SK-N-SH (cell line): ENCODE results near the gene LCNL1. TPM values are rescaled to one million over a fixed set of nuclear protein-coding genes. Genes with fewer than 3 reads are reported as not detected.

Experiments
- CTCF ChIA-PET: fragments of 300-600, 350-600 bp; formaldehyde crosslinking; extraction: SDS; loops from one replicate; lab custom pipeline; 2021; lab: Yijun Ruan, JAX
- POLR2A ChIA-PET: fragments of 350-600 bp; sonication (Branson Sonifier 250); formaldehyde crosslinking; extraction: SDS; loops from one replicate; lab custom pipeline; 2020; ENCODE audit warnings: antibody characterized with exemption, inconsistent platforms; lab: Yijun Ruan, JAX
- DNase-seq: peaks from one replicate; pipeline ENCODE4 v3.0.0; 2012
- H2AFZ ChIP-seq: fragments of 200-600 bp; sonication (generic); 2 replicates; pipeline ENCODE4 v1.8.1; 2016; ENCODE audit warnings: antibody characterized with exemption, mild to moderate bottlenecking, low read depth
- H3F3A ChIP-seq: fragments of 200-600 bp; sonication (generic); replicated peaks from 2 replicates; pipeline ENCODE3; 2016; ENCODE audit warnings: antibody characterized with exemption, mild to moderate bottlenecking; ENCODE audit not compliant: insufficient read depth
- H3K27ac ChIP-seq, 2 experiments: fragments of 200-500 bp in 1 of 2; fragments of 200-600 bp in 1 of 2; sonication (Bioruptor generic) in 1 of 2; sonication (generic), shearing (Covaris generic) in 1 of 2; 2 replicates each; pipeline versions ENCODE4 v1.5.1 to v1.6.1; 2014 to 2016; ENCODE audit warnings: low read depth in 2 of 2, inconsistent platforms in 1 of 2, low read length in 1 of 2, mild to moderate bottlenecking in 1 of 2, mixed read lengths in 1 of 2
- H3K27me3 ChIP-seq: fragments of 200-600 bp; sonication (generic), shearing (Covaris generic); 2 replicates; pipeline ENCODE4 v1.6.1; 2016; ENCODE audit warnings: mixed run types; ENCODE audit not compliant: insufficient read depth
- H3K36me3 ChIP-seq, 2 experiments: fragments of 200-500 bp in 1 of 2; fragments of 200-600 bp in 1 of 2; sonication (Bioruptor generic) in 1 of 2; sonication (generic) in 1 of 2; replicated peaks in 1 of 2; 2 replicates each; pipeline versions ENCODE3 to v1.5.1; 2014 to 2016; ENCODE audit warnings: low read length in 1 of 2, mild to moderate bottlenecking in 1 of 2; ENCODE audit not compliant: insufficient read depth in 2 of 2, control insufficient read depth in 1 of 2
- H3K4me1 ChIP-seq, 2 experiments: fragments of 200-500 bp in 1 of 2; fragments of 200-600 bp in 1 of 2; sonication (Bioruptor generic) in 1 of 2; sonication (generic), shearing (Covaris generic) in 1 of 2; 2 replicates each; pipeline versions ENCODE4 v1.5.1 to v1.6.1; 2014 to 2016; ENCODE audit warnings: low read depth in 1 of 2, low read length in 1 of 2, mixed run types in 1 of 2; ENCODE audit not compliant: insufficient read depth in 2 of 2, control insufficient read depth in 1 of 2
- H3K4me2 ChIP-seq: fragments of 200-600 bp; sonication (generic), shearing (Covaris generic); 2 replicates; pipeline ENCODE4 v1.6.1; 2017; ENCODE audit warnings: mixed run types
- H3K4me3 ChIP-seq, 2 experiments: fragments of 200-500 bp in 1 of 2; fragments of 200-600 bp in 1 of 2; sonication (Bioruptor generic) in 1 of 2; sonication (generic), shearing (Covaris generic) in 1 of 2; 2 replicates each; pipeline versions ENCODE4 v1.5.1 to v1.8.1; 2014 to 2016; ENCODE audit warnings: low read depth in 2 of 2, inconsistent platforms in 1 of 2, low read length in 1 of 2, mild to moderate bottlenecking in 1 of 2, mixed read lengths in 1 of 2, moderate library complexity in 1 of 2
- H3K79me2 ChIP-seq: fragments of 200-600 bp; sonication (generic); 2 replicates; pipeline ENCODE4 v1.8.1; 2017; ENCODE audit warnings: mild to moderate bottlenecking; ENCODE audit not compliant: insufficient read depth
- H3K9ac ChIP-seq: fragments of 200-600 bp; sonication (generic); 2 replicates; pipeline ENCODE4 v1.6.1; 2017; ENCODE audit warnings: mixed run types
- H3K9me2 ChIP-seq: fragments of 200-600 bp; sonication (generic); 2 replicates; pipeline ENCODE4 v1.6.1; 2017; ENCODE audit warnings: mixed run types
- H3K9me3 ChIP-seq: fragments of 200-600 bp; sonication (generic); 2 replicates; pipeline ENCODE4 v1.6.1; 2017; ENCODE audit warnings: mixed run types, mild to moderate bottlenecking, moderate library complexity
- H4K20me1 ChIP-seq: fragments of 200-600 bp; sonication (generic); 2 replicates; pipeline ENCODE4 v1.6.1; 2017; ENCODE audit warnings: mild to moderate bottlenecking, mixed run types; ENCODE audit not compliant: insufficient read depth
- CTCF ChIP-seq: fragments of 200-600 bp; sonication (generic); IDR thresholded peaks from 2 replicates; pipeline ENCODE4 v1.6.1; 2017; ENCODE audit warnings: antibody characterized with exemption, mild to moderate bottlenecking, moderate library complexity
- FOXJ3 ChIP-seq: sonication (generic); formaldehyde crosslinking; IDR thresholded peaks from 2 replicates; pipeline ENCODE4 v1.5.1; 2020; ENCODE audit warnings: mild to moderate bottlenecking, missing genetic modification reagents
- GABPA ChIP-seq: IDR thresholded peaks from 2 replicates; pipeline ENCODE4 v1.4.0; 2012; ENCODE audit warnings: low read depth, mild to moderate bottlenecking
- GATA2 ChIP-seq: sonication (generic); formaldehyde crosslinking; IDR thresholded peaks from 2 replicates; pipeline ENCODE4 v1.5.0; 2020; ENCODE audit warnings: mild to moderate bottlenecking, missing genetic modification reagents
- JUND ChIP-seq: IDR thresholded peaks from 2 replicates; pipeline ENCODE4 v1.4.0; 2012
- MEF2A ChIP-seq: IDR thresholded peaks from 2 replicates; pipeline ENCODE4 v1.4.0; 2012; ENCODE audit warnings: low read depth, borderline replicate concordance
- PBX3 ChIP-seq: IDR thresholded peaks from 2 replicates; pipeline ENCODE4; 2012
- POLR2AphosphoS5 ChIP-seq: IDR thresholded peaks from 2 replicates; pipeline ENCODE4 v1.6.1; 2012; ENCODE audit warnings: low read depth, low read length
- RCOR1 ChIP-seq: fragments of 150-350 bp; IDR thresholded peaks from 2 replicates; pipeline ENCODE4 v1.6.1; 2017; ENCODE audit warnings: antibody characterized with exemption, low read length
- REST ChIP-seq: IDR thresholded peaks from 2 replicates; pipeline ENCODE4 v1.6.1; 2012; ENCODE audit warnings: mild to moderate bottlenecking, low read depth, low read length, moderate library complexity
- RFX5 ChIP-seq: IDR thresholded peaks from 2 replicates; pipeline ENCODE4 v1.6.1; 2012; ENCODE audit warnings: mild to moderate bottlenecking, improper control_type of control experiment, low read length
- SMC3 ChIP-seq: IDR thresholded peaks from 2 replicates; pipeline ENCODE4 v1.6.1; 2012; ENCODE audit warnings: low read depth, low read length, improper control_type of control experiment
- TAF1 ChIP-seq: IDR thresholded peaks from 2 replicates; pipeline ENCODE4 v1.6.1; 2012; ENCODE audit warnings: low read depth, mild to moderate bottlenecking, low read length, moderate library complexity, borderline replicate concordance
- TCF12 ChIP-seq: IDR thresholded peaks from 2 replicates; pipeline ENCODE4 v1.4.0; 2012
- TEAD4 ChIP-seq: IDR thresholded peaks from 2 replicates; pipeline ENCODE4 v1.4.0; 2012; ENCODE audit warnings: mild to moderate bottlenecking, borderline replicate concordance; ENCODE audit not compliant: insufficient read depth
- WGBS: methylation state at CpG from one replicate; pipeline ENCODE4 v1.1.6; 2017; ENCODE audit warnings: low lambda C conversion rate; 5-methylcytosine and 5-hydroxymethylcytosine counted together
- polyA plus RNA-seq, 3 experiments: library from polyadenylated mRNA; depleted of rRNA; stranded (reverse); fragments of >200 nt; gene quantifications; 2 replicates each; pipeline ENCODE4 v1.2.3, GENCODE V29; 2012
- TF ChIP-seq, protein P1 (sequence below): IDR thresholded peaks from 2 replicates; pipeline ENCODE4 v1.4.0; 2012; ENCODE audit warnings: low read depth

The LCNL1 gene
- polyA plus RNA-seq, 1 of the 3 experiments (the other 2 are of a cell fraction): not detected

- no peak for TF ChIP-seq TEAD4
Measured at GRCh38 chr9:136963341-136963740, 19.5 kb upstream of the LCNL1 start (continued).

DNA sequence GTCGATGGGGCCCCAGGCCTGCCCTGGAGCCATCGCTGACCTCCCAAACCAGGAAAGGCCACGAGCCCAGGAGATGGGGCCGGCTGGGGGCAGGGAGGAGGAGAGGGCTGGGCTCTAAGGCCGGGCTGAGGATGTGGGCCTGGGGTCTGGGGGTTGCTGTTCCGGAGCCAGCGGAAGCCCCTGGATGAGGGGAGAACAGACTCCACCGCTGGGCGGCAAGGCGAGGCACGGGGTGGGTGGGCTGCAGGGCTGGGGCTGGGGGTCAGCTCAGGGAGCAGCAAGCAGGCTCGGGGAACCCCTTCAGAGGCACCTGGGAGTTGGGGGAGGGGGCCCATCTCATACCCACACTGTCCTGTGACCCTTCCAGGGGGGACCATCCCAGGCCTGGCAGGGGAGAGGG lies 19.0 kb upstream of the LCNL1 start:
- ChIA-PET CTCF (interaction anchor here (0.6 to 1.9 kb wide), 3 partner anchors 62 to 67 kb away, joined by 3 to 7 read pairs (median 4); no protein-coding TSS in a partner anchor), POLR2A (no interaction called here)
- DNase-seq: no peak
- TF ChIP-seq CTCF: no peak
- Histone ChIP-seq H3K9me3 (no peaks in the 10 kb centered on the region), H2AFZ (no peak overlapping the region), H3K4me3 (no peak overlapping the region), H3K9ac (no peak overlapping the region), H3K36me3 (no peaks in the 10 kb centered on the region), H3K4me2 (no peak overlapping the region), H4K20me1 (no peaks in the 10 kb centered on the region), H3K4me1 (peaks cover 0 to 8% of the 10 kb centered on the region in 2 experiments; a peak in 1 of 4 replicates), H3K27ac (no peak overlapping the region), H3F3A (no peaks in the 10 kb centered on the region), H3K79me2 (no peaks in the 10 kb centered on the region), H3K9me2 (no peaks in the 10 kb centered on the region), H3K27me3 (no peaks in the 10 kb centered on the region)
- WGBS: 67% methylated on average over 1 of the region's 12 CpGs

DNA sequence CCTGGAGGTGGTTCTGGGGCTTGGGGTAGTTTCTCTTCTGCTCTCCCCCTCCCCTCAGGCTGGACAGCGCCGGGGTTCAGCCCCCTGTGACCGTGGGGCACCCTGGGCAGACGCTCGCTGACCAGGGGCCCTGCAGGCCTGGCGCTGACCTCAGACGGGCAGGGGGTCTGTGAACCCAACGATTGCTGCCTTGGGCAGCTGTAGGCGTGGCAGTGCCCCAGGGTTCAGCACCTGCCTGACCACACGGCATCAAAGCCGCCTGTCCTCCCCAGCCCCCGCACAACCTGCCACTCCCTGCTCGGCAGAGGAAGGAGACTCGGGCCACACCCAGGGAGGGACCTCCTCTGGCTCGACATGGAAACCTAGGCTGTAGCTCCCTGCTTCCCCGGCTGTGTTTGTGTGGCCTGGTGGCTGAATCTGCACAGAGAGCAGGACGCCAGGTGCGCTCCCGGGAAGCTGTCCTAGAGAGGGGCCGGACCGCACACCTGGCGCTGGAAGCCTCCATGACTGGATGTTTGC lies 18.6 kb upstream of the LCNL1 start:
- H3K4me3 ChIP-seq: no peak overlapping the region
- WGBS: 77% methylated on average over 4 of the region's 22 CpGs
- ChIA-PET CTCF (interaction anchor here (0.6 to 1.9 kb wide), 6 partner anchors 9 to 172 kb away, joined by 3 to 7 read pairs (median 4); partner anchors contain the start of gene PTGDS), POLR2A (no interaction called here)
- peaks cover 0 to 8% of the 10 kb centered on the region in 2 experiments; a peak in 1 of 4 replicates for H3K4me1 ChIP-seq
- no peak overlapping the region for H3K4me2 ChIP-seq
- H3K9ac ChIP-seq: no peak overlapping the region
- H3K27ac ChIP-seq: no peak overlapping the region
- no peaks in the 10 kb centered on the region for H3K9me2 ChIP-seq
- TF ChIP-seq GABPA (no peak), FOXJ3 (CRISPR knock-in tag) (no peak), RCOR1 (no peak), TCF12 (no peak), MEF2A (no peak), REST (no peak), JUND (no peak), GATA2 (CRISPR knock-in tag) (no peak), PBX3 (no peak), SMC3 (no peak), POLR2AphosphoS5 (no peak), TEAD4 (no peak), RFX5 (no peak), TAF1 (no peak)
- TF ChIP-seq, protein P1, sequence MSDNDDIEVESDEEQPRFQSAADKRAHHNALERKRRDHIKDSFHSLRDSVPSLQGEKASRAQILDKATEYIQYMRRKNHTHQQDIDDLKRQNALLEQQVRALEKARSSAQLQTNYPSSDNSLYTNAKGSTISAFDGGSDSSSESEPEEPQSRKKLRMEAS: no peak
- no peak for DNase-seq
- H2AFZ ChIP-seq: no peak overlapping the region
- no peaks in the 10 kb centered on the region for H4K20me1 ChIP-seq
- H3K27me3 ChIP-seq: no peaks in the 10 kb centered on the region
- H3K36me3 ChIP-seq: no peaks in the 10 kb centered on the region
- H3F3A ChIP-seq: no peaks in the 10 kb centered on the region
- H3K9me3 ChIP-seq: no peaks in the 10 kb centered on the region
- H3K79me2 ChIP-seq: no peaks in the 10 kb centered on the region
